Brain microvascular endothelial cell (primary cell): ENCODE measurements around the gene TM9SF2.

Experiments used
- DNase-seq: peaks from one replicate; pipeline ENCODE4 v3.0.0-alpha.2; 2020
- H3K27ac ChIP-seq: fragments of 250-450 bp; sonication (Bioruptor Pico); 2 replicates; pipeline ENCODE4 v1.5.1; 2020; ENCODE audit warnings: mild to moderate bottlenecking, moderate library complexity
- H3K27me3 ChIP-seq: fragments of 250-450 bp; sonication (Bioruptor Pico); replicated peaks from 2 replicates; pipeline ENCODE4 v1.5.1; 2020; ENCODE audit warnings: mild to moderate bottlenecking
- H3K36me3 ChIP-seq: fragments of 250-450 bp; sonication (Bioruptor Pico); replicated peaks from 2 replicates; pipeline ENCODE4 v1.5.1; 2020; ENCODE audit warnings: mild to moderate bottlenecking
- H3K4me3 ChIP-seq: 2 replicates; pipeline ENCODE4 v1.5.1; 2011; ENCODE audit warnings: low read depth, mild to moderate bottlenecking, control low read depth, low read length, moderate library complexity
- in situ Hi-C: cut with HindIII; loops from 2 replicates; pipeline ENCODE4 v1.10.0; 2017; ENCODE audit warnings: low sequenced_read_pairs, low pct_ligation_motif_present
- TF ChIP-seq, protein P1 (sequence below): IDR thresholded peaks from 2 replicates; pipeline ENCODE4 v1.5.1; 2011; ENCODE audit warnings: low read depth, mild to moderate bottlenecking, moderate library complexity, low read length, control low read depth, inconsistent platforms; ENCODE audit errors: missing control alignments

Gene TM9SF2

DNA sequence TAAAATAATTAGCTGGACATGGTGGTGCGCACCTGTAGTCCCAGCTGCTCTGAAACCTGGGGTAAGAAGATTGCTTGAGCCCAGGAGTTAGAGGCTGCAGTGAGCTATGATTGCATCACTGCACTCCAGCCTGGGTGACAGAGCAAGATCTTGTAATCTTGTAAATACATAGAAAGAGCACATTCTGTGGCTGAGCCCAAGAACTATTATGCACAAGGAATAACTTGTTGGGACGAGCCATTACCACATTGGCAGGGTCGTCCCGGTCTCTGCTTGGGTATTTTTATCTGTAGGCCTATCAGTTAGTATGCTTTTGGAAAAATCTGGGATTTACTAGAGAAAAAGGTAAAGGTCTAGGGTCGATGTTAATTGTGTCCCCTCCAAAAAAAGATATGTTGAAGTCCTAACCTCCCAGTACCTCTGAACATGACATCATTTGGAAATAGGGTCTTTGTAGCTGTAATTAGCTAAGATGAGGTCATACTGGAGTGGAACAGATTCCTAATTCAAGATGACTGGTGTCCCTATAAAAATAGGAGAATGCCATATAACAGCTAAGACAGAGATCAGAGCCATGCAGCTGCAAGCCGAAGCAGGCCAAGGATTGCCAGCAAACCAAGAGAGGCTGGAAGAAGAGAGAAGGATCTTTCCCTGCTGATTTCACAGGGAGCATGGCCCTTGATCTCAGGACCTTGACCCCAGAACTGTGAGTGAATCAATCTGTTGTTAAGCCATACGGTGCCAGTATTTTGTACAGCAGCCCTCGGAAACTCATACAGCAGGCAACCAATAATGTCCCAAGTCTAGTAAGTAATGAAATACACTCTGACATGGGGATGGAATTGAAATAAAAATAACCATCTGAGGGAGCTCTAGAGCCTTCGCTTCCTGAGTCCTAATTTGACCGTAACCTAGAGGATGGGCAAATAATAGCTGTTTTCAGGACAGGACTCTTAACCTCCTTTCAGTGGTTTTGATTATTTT lies 77.0 kb downstream of the TM9SF2 start:
- Histone ChIP-seq H3K4me3 (no peak overlapping the region), H3K27me3 (no peaks in the 10 kb centered on the region), H3K27ac (no peak overlapping the region), H3K36me3 (no peaks in the 10 kb centered on the region)
- in situ Hi-C loops, result no loop called here
- TF ChIP-seq, protein P1, sequence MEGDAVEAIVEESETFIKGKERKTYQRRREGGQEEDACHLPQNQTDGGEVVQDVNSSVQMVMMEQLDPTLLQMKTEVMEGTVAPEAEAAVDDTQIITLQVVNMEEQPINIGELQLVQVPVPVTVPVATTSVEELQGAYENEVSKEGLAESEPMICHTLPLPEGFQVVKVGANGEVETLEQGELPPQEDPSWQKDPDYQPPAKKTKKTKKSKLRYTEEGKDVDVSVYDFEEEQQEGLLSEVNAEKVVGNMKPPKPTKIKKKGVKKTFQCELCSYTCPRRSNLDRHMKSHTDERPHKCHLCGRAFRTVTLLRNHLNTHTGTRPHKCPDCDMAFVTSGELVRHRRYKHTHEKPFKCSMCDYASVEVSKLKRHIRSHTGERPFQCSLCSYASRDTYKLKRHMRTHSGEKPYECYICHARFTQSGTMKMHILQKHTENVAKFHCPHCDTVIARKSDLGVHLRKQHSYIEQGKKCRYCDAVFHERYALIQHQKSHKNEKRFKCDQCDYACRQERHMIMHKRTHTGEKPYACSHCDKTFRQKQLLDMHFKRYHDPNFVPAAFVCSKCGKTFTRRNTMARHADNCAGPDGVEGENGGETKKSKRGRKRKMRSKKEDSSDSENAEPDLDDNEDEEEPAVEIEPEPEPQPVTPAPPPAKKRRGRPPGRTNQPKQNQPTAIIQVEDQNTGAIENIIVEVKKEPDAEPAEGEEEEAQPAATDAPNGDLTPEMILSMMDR, result peak; percentile 49
- no peak for DNase-seq

DNA sequence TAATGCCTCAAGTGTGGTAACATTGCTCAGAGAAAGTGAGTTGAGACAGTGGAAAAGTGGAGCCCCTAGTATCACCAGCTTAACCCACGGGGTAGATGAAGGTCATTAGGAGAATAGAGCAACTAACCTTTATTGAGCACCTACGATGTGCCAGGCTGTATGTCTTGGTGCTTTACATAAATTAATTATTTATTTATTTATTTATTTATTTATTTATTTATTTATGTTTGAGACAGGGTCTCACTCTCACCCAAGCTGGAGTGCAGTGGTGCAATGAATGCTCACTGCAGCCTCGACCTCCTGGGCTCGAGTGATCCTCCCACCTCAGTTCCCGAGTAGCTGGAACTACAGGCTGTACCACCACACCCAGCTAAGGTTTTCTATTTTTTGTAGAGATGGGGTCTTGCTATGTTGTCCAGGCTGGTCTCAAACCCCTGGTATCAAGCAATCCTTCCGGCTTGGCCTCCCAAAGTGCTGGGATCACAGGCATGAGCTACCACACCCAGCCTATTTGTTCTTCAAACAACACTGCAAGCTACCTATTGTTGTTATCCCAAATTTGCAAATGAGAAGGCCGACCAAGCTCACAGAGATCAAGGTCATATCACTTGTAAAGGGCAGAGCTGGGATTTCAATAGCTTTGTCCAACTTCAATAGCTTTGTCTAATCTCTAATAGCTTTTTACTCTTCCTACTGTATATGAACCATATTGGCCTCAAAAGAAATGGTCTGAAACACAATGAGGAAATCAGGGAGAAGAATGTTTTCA lies 79.4 kb downstream of the TM9SF2 start:
- no peaks in the 10 kb centered on the region for H3K36me3 ChIP-seq

DNA sequence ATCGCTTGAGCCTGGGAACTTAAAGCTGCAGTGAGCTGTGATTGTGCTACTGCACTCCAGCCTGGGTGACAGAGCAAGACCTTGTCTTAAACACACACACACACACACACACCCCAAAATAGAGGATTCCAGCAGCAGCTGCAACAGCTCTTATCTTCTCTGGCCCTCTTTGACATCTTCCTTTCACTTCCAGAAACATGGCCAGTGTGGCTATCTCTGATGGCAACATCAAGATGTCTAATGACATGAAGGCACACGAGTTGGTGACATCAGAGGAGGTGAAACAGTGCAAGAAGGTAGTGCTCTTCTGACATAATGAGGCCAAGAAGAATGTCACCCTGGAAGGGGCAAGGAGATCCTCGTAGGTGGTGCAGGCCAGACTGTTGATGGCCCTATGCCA lies 81.2 kb downstream of the TM9SF2 start:
- Histone ChIP-seq H3K27ac (no peak overlapping the region), H3K27me3 (no peaks in the 10 kb centered on the region), H3K36me3 (no peaks in the 10 kb centered on the region), H3K4me3 (no peak overlapping the region)
- TF ChIP-seq, protein P1, result no peak
- in situ Hi-C loops, result no loop called here
- DNase-seq, result no peak

More for the DNA sequence above, 79.4 kb downstream of the TM9SF2 start:
- H3K27me3 ChIP-seq, result no peaks in the 10 kb centered on the region
- DNase-seq, result no peak
- no peak overlapping the region for H3K4me3 ChIP-seq
- in situ Hi-C loops, result no loop called here
- TF ChIP-seq, protein P1, result no peak
- no peak overlapping the region for H3K27ac ChIP-seq

DNA sequence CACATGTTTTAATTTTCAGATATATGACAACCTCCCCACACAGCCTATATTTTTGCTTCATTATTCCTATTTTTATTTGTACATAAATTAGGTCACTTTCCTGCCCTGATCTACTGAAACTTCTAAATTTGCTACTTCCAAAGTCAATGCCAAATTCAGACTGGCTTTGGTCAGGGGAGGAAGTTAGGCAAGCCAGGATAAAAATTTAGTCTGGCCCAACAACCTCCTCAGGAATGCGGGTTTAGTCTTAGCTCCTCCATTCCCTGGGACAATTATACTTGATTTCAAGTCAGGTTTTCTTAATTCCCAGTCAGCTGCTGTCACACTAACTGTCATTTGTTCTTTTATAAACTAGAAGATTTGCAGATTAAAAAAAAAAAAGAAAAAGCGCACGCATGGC lies 84.3 kb downstream of the TM9SF2 start:
- H3K27ac ChIP-seq, result no peak overlapping the region
- H3K4me3 ChIP-seq, result no peak overlapping the region
- no peaks in the 10 kb centered on the region for H3K36me3 ChIP-seq
- in situ Hi-C loops, result no loop called here
- TF ChIP-seq, protein P1, result no peak
- no peaks in the 10 kb centered on the region for H3K27me3 ChIP-seq
- no peak for DNase-seq

DNA sequence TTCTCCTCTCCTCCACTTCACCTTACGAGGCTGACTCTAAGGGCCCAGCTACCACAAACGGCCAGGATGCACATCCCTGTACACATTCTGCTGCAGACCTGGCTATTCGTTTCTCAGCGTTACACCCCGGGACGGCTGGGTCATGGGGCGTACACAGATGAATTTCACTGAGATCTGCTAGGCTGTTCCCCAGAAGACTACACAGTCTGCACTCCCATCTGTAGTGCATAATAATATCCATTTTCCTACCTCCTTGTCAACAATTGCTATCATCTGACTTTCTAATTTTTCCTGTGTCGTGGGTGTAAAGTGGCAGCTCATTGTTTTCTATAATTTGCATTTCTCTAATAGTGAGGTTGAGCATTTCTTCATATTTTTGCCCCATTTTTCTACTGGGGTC lies 85.7 kb downstream of the TM9SF2 start:
- H3K27ac ChIP-seq, result no peak overlapping the region
- H3K36me3 ChIP-seq, result no peaks in the 10 kb centered on the region
- no peaks in the 10 kb centered on the region for H3K27me3 ChIP-seq
- TF ChIP-seq, protein P1, result no peak
- in situ Hi-C loops, result no loop called here
- DNase-seq, result no peak
- no peak overlapping the region for H3K4me3 ChIP-seq
